Esophagus squamous epithelium (tissue), 5 donors: ENCODE data around the gene OSBPL9. TPM values are rescaled to one million over a fixed set of nuclear protein-coding genes. Genes with fewer than 3 reads are reported as not detected.
"Not testable (repeated sequence)": the region's sequence is repeated elsewhere in the genome, so short reads cannot be mapped to it uniquely, and the experiment has no call there.

Source experiments
- DNase-seq: peaks from one replicate; lab custom pipeline; 2025; lab: John Stamatoyannopoulos, UW
- H3K27ac ChIP-seq, 4 donors: fragments of 200-600 bp; sonication (generic); one replicate each; pipeline ENCODE4 v1.5.1; 2016 to 2019; ENCODE audit warnings: mild to moderate bottlenecking in 1 of 4
- H3K27me3 ChIP-seq, 4 donors: fragments of 200-600 bp; sonication (generic); 1 replicate in 3 of 4; 2 replicates in 1 of 4; pipeline versions ENCODE4 v1.5.1 to v1.6.0; 2017 to 2021; ENCODE audit warnings: antibody characterized with exemption in 1 of 4
- H3K36me3 ChIP-seq, 3 donors: fragments of 200-600 bp; sonication (generic); one replicate each; pipeline ENCODE4 v1.5.1; 2016 to 2019
- H3K4me1 ChIP-seq, 3 donors: fragments of 200-600 bp; sonication (generic); one replicate each; pipeline ENCODE4 v1.5.1; 2017 to 2019
- H3K4me3 ChIP-seq, 4 donors: fragments of 200-600 bp; sonication (generic); 1 replicate in 3 of 4; 2 replicates in 1 of 4; pipeline ENCODE4 v1.5.1; 2016 to 2019; ENCODE audit warnings: mild to moderate bottlenecking in 2 of 4, moderate library complexity in 1 of 4
- H3K9me3 ChIP-seq, 3 donors: fragments of 200-600 bp; sonication (generic); one replicate each; pipeline ENCODE4 v1.5.1; 2016 to 2019
- CTCF ChIP-seq, 6 experiments: fragments of 450-650 bp in 4 of 6; fragments of 200-600 bp in 2 of 6; sonication (generic) in 2 of 6; IDR thresholded peaks; one replicate each; pipeline ENCODE4 v1.5.1; 2016 to 2019; ENCODE audit warnings: antibody characterized with exemption in 6 of 6, mild to moderate bottlenecking in 4 of 6, moderate library complexity in 4 of 6
- POLR2A ChIP-seq, 4 donors: fragments of 450-650 bp; IDR thresholded peaks; one replicate each; pipeline ENCODE4 v1.6.1; 2017; ENCODE audit warnings: antibody characterized with exemption in 4 of 4, mild to moderate bottlenecking in 4 of 4, moderate library complexity in 3 of 4
- WGBS, 2 donors: methylation state at CpG; one replicate each; pipeline ENCODE4 v1.1.5; 2018; 5-methylcytosine and 5-hydroxymethylcytosine counted together
- intact Hi-C: fragments of 100-400 bp; cut with DNase I; formaldehyde crosslinking; loops from one replicate; pipeline ENCODE4 v1.15.0; 2022
- total RNA-seq, 4 donors: library from RNA; depleted of rRNA; stranded (reverse); fragments of >200 nt; gene quantifications; one replicate each; pipeline ENCODE4 v1.1.0, GENCODE V29; 2016
- donor health status: DM: yes; HTN: yes; CAD: no.

The OSBPL9 gene
- total RNA-seq, 4 donors from 2014 or later, result 13.9 to 71.9 (median 37.4) TPM

DNA sequence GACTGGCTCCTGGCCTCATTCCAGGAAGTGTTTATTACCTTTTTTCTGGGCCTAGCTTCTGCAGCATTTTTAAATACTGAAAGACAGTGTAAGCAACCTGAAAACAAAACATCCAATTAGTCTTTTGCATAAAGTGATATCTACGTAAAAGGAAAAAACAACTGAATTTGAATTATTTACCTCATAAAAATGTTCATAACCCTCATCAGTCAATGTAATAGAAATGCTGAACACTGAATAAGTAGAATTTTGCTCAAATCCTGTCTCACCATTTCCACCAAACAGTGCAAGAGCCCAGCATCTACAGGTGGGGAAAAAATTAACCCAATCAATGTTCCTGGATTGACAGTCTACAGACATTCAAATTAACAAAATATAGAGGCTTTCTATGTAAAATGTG, 197.6 kb downstream of the OSBPL9 start:
- H3K4me1 ChIP-seq, result no peaks in the 10 kb centered on the region
- 86 to 100% methylated on average over 1 of the region's 1 CpG for WGBS, 2 donors
- TF ChIP-seq POLR2A (IDR thresholded peaks at IDR 0.05), result no peak
- no peak for TF ChIP-seq CTCF (IDR thresholded peaks at IDR 0.05)
- no peak overlapping the region for H3K27ac ChIP-seq
- peaks cover 0 to 100% (median 7%) of the 10 kb centered on the region in 3 donors for H3K36me3 ChIP-seq
- no peaks in the 10 kb centered on the region for H3K9me3 ChIP-seq
- intact Hi-C loops, result no loop called here
- no peak for DNase-seq
- H3K27me3 ChIP-seq, result no peaks in the 10 kb centered on the region
- no peak overlapping the region for H3K4me3 ChIP-seq

DNA sequence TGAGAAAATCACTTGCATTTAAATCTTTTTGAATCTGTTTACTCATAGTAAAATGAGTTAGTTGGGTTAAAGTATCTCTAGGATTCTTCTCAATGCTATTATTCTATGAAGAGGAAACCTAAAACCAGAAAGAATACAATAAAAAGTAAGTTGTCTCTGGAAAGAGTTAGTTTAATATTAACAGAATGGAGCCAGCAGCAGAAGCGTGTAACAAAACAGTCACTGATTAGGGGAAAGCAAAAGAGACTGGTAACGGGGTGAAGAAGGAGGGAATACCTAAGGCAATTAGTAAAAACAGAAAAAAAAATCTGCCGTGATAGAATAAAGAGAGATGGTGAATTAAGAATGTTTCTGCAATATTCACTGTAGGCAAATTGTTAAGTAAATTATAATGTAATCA, 201.6 kb downstream of the OSBPL9 start:
- no peak for DNase-seq
- no peaks in the 10 kb centered on the region for H3K27me3 ChIP-seq
- peaks cover 0 to 100% (median 7%) of the 10 kb centered on the region in 3 donors for H3K36me3 ChIP-seq
- H3K27ac ChIP-seq, result no peak overlapping the region
- WGBS, 2 donors, result 92 to 94% methylated on average over 3 of the region's 3 CpGs
- intact Hi-C loops, result no loop called here
- TF ChIP-seq POLR2A (IDR thresholded peaks at IDR 0.05), result no peak
- no peak for TF ChIP-seq CTCF (IDR thresholded peaks at IDR 0.05)
- H3K4me3 ChIP-seq, result no peak overlapping the region
- no peaks in the 10 kb centered on the region for H3K9me3 ChIP-seq
- H3K4me1 ChIP-seq, result no peaks in the 10 kb centered on the region

GRCh38 chr1:51819021-51819420, 202.1 kb downstream of the OSBPL9 start:
- H3K27ac ChIP-seq, H3K27me3 ChIP-seq, H3K4me3 ChIP-seq, H3K9me3 ChIP-seq, intact Hi-C loops, DNase-seq, H3K4me1 ChIP-seq: not testable (repeated sequence)
- WGBS, 2 donors, result 90 to 95% methylated on average over 8 to 9 of the region's 9 CpGs
- peaks cover 0 to 100% (median 4%) of the 10 kb centered on the region in 3 donors for H3K36me3 ChIP-seq

- DNase-seq, result no peak
- Histone ChIP-seq H3K9me3 (no peaks in the 10 kb centered on the region), H3K27me3 (no peaks in the 10 kb centered on the region), H3K36me3 (peaks cover 0 to 100% (median 0%) of the 10 kb centered on the region in 3 donors), H3K4me3 (no peak overlapping the region), H3K27ac (no peak overlapping the region), H3K4me1 (no peaks in the 10 kb centered on the region)
- intact Hi-C loops, result no loop called here
- TF ChIP-seq CTCF (IDR thresholded peaks at IDR 0.05), result no peak
- no peak for TF ChIP-seq POLR2A (IDR thresholded peaks at IDR 0.05)
- WGBS, 2 donors, result 96 to 100% methylated on average over 1 of the region's 1 CpG
These were observed 202.9 kb downstream of the OSBPL9 start for GRCh38 chr1:51819810-51820209.

DNA sequence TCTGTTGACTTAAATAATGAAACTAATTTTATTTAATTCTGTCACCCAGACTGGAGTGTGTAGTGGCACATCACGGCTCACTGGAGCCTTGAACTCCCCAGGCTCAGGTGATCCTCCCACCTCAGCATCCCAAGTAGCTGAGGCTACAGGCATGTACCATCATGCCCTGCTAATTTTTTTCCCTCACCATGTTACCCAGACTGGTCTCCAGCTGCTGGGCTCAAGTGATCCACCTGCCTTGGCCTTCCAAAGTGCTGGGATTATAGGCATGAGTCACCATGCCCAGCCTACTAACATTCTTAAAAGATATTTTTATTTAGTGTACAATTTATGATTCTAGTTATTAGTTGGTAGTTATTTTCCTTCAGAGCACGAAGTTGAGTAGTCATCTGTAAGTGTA, 212.2 kb downstream of the OSBPL9 start:
- WGBS, 2 donors, result 55 to 71% methylated on average over 2 of the region's 2 CpGs
- TF ChIP-seq POLR2A (IDR thresholded peaks at IDR 0.05), result no peak
- no peak for TF ChIP-seq CTCF (IDR thresholded peaks at IDR 0.05)
- intact Hi-C loops, result no loop called here
- H3K4me1 ChIP-seq, result no peaks in the 10 kb centered on the region
- no peak for DNase-seq
- H3K4me3 ChIP-seq, result no peak overlapping the region
- H3K36me3 ChIP-seq, result peaks cover 0 to 89% (median 13%) of the 10 kb centered on the region in 3 donors
- H3K27me3 ChIP-seq, result no peaks in the 10 kb centered on the region
- H3K27ac ChIP-seq, result no peak overlapping the region
- no peaks in the 10 kb centered on the region for H3K9me3 ChIP-seq

DNA sequence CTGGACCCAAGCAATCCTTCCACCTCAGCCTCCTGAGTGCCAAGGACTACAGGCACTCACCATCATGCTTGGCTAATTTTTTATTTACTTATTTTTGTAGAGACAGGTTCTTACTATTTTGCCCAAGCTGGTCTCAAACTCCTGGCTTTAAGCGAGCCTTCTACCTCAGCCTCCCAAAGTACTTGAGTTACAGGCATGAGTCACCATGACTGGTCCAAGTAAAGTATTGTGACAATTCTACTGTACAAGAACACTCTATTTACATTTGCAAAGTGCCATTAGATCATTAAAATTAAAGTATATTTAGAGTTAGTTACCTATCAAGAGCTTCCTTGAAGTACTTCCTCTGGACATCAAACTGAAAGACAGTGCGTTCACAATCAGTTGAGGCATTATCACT, 216.8 kb downstream of the OSBPL9 start:
- Histone ChIP-seq H3K9me3 (no peaks in the 10 kb centered on the region), H3K27me3 (no peaks in the 10 kb centered on the region), H3K27ac (no peak overlapping the region), H3K4me3 (no peak overlapping the region), H3K36me3 (peaks cover 0 to 93% (median 13%) of the 10 kb centered on the region in 3 donors), H3K4me1 (no peaks in the 10 kb centered on the region)
- TF ChIP-seq POLR2A (IDR thresholded peaks at IDR 0.05), result no peak
- no peak for TF ChIP-seq CTCF (IDR thresholded peaks at IDR 0.05)
- 83 to 93% methylated on average over 2 of the region's 2 CpGs for WGBS, 2 donors
- no peak for DNase-seq
- intact Hi-C loops, result no loop called here
